ENCODE measurements around the gene DCBLD1. TPM values are rescaled to one million over a fixed set of nuclear protein-coding genes. Genes with fewer than 3 reads are reported as not detected.
A peak's percentile ranks its signal among the peaks of the same experiment; 100 is the strongest.
"Not testable (repeated sequence)": the region's sequence is repeated elsewhere in the genome, so short reads cannot be mapped to it uniquely, and the experiment has no call there.

DCBLD1 gene
- total RNA-seq, 3 donors from 2014 or later (not counting 1 experiment from before 2014, with no cell fraction given), result 8.4 to 16.1 (median 13.0) TPM

- H3K4me3 ChIP-seq (ENCODE audit: low read length), result no peak overlapping the region
- no peak for DNase-seq
- H3K9me3 ChIP-seq (ENCODE audit: control insufficient read depth, insufficient read depth, low read length), result no peaks in the 10 kb centered on the region
- no peak for ATAC-seq
- H3K27ac ChIP-seq (ENCODE audit: low read length), result no peak overlapping the region
- TF ChIP-seq, protein P1, sequence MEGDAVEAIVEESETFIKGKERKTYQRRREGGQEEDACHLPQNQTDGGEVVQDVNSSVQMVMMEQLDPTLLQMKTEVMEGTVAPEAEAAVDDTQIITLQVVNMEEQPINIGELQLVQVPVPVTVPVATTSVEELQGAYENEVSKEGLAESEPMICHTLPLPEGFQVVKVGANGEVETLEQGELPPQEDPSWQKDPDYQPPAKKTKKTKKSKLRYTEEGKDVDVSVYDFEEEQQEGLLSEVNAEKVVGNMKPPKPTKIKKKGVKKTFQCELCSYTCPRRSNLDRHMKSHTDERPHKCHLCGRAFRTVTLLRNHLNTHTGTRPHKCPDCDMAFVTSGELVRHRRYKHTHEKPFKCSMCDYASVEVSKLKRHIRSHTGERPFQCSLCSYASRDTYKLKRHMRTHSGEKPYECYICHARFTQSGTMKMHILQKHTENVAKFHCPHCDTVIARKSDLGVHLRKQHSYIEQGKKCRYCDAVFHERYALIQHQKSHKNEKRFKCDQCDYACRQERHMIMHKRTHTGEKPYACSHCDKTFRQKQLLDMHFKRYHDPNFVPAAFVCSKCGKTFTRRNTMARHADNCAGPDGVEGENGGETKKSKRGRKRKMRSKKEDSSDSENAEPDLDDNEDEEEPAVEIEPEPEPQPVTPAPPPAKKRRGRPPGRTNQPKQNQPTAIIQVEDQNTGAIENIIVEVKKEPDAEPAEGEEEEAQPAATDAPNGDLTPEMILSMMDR (IDR thresholded peaks at IDR 0.05), result no peak
- no peaks in the 10 kb centered on the region for H3K9me3 Mint-ChIP-seq
- no peaks in the 10 kb centered on the region for H3K36me3 Mint-ChIP-seq
- H3K27ac Mint-ChIP-seq, result peak overlapping the region; percentile 60 to 81
- 50% methylated on average over 2 of the region's 2 CpGs for WGBS (ENCODE audit: insufficient coverage)
- H3K36me3 ChIP-seq (ENCODE audit: control insufficient read depth, insufficient read depth, low read length), result no peaks in the 10 kb centered on the region
- H3K27me3 ChIP-seq (ENCODE audit: control insufficient read depth, insufficient read depth, low read length), result no peaks in the 10 kb centered on the region
- H3K27me3 Mint-ChIP-seq (ENCODE audit: low read depth in 2 of 2), result no peaks in the 10 kb centered on the region
- peaks cover 62 to 63% of the 10 kb centered on the region in 2 donors for H3K4me1 Mint-ChIP-seq
- peaks cover 8% of the 10 kb centered on the region for H3K4me1 ChIP-seq (ENCODE audit: control insufficient read depth, insufficient read depth, low read length)
- intact Hi-C loops (cut with micrococcal nuclease), result loop anchor here (2.0 to 5.0 kb wide), 3 partner anchors 16 to 138 kb away; partner anchors contain the start of gene GOPC
- peak overlapping the region; percentile 14 for H3K4me3 Mint-ChIP-seq
Observed at GRCh38 chr6:117464700-117465099, 17.8 kb upstream of the DCBLD1 start.

- no peaks in the 10 kb centered on the region for H3K27me3 Mint-ChIP-seq (ENCODE audit: low read depth in 2 of 2)
- H3K36me3 Mint-ChIP-seq, result no peaks in the 10 kb centered on the region
- ATAC-seq (peak in 2 of 3 donors; percentile 12 to 36), DNase-seq (no peak)
- Histone ChIP-seq H3K27ac (ENCODE audit: low read length) (no peak overlapping the region), H3K4me1 (ENCODE audit: control insufficient read depth, insufficient read depth, low read length) (peaks cover 13% of the 10 kb centered on the region), H3K27me3 (ENCODE audit: control insufficient read depth, insufficient read depth, low read length) (no peaks in the 10 kb centered on the region), H3K4me3 (ENCODE audit: low read length) (no peak overlapping the region), H3K36me3 (ENCODE audit: control insufficient read depth, insufficient read depth, low read length) (no peaks in the 10 kb centered on the region), H3K9me3 (ENCODE audit: control insufficient read depth, insufficient read depth, low read length) (no peaks in the 10 kb centered on the region)
- intact Hi-C loops (cut with micrococcal nuclease), result loop anchor here (2.0 to 5.0 kb wide), 2 partner anchors 15 to 82 kb away; no protein-coding TSS in a partner anchor
- peak overlapping the region; percentile 50 to 81 for H3K27ac Mint-ChIP-seq
- peak overlapping the region; percentile 7 for H3K4me3 Mint-ChIP-seq
- 20% methylated on average over 1 of the region's 1 CpG for WGBS (ENCODE audit: insufficient coverage)
- peaks cover 63 to 68% of the 10 kb centered on the region in 2 donors for H3K4me1 Mint-ChIP-seq
- no peaks in the 10 kb centered on the region for H3K9me3 Mint-ChIP-seq
- TF ChIP-seq, protein P1 (IDR thresholded peaks at IDR 0.05), result no peak
Observed at GRCh38 chr6:117465691-117466090, 16.8 kb upstream of the DCBLD1 start.

GRCh38 chr6:117467876-117468275 lies 14.6 kb upstream of the DCBLD1 start:
- H3K4me3 Mint-ChIP-seq, result no peak overlapping the region
- no peaks in the 10 kb centered on the region for H3K9me3 Mint-ChIP-seq
- Histone ChIP-seq H3K9me3 (ENCODE audit: control insufficient read depth, insufficient read depth, low read length) (no peaks in the 10 kb centered on the region), H3K36me3 (ENCODE audit: control insufficient read depth, insufficient read depth, low read length) (no peaks in the 10 kb centered on the region), H3K27me3 (ENCODE audit: control insufficient read depth, insufficient read depth, low read length) (no peaks in the 10 kb centered on the region), H3K4me1 (ENCODE audit: control insufficient read depth, insufficient read depth, low read length) (peaks cover 13% of the 10 kb centered on the region), H3K4me3 (ENCODE audit: low read length) (no peak overlapping the region), H3K27ac (ENCODE audit: low read length) (no peak overlapping the region)
- peaks cover 66 to 79% of the 10 kb centered on the region in 2 donors for H3K4me1 Mint-ChIP-seq
- intact Hi-C loops (cut with micrococcal nuclease), result loop anchor here (5.0 kb wide), 1 partner anchor 79 kb away; no protein-coding TSS in a partner anchor
- TF ChIP-seq, protein P1 (IDR thresholded peaks at IDR 0.05), result no peak
- WGBS (ENCODE audit: insufficient coverage), result 97% methylated on average over 3 of the region's 4 CpGs
- no peaks in the 10 kb centered on the region for H3K36me3 Mint-ChIP-seq
- no peak for ATAC-seq
- H3K27me3 Mint-ChIP-seq (ENCODE audit: low read depth in 2 of 2), result no peaks in the 10 kb centered on the region
- DNase-seq, result no peak
- peak overlapping the region in 1 of 2 donors; percentile 60 for H3K27ac Mint-ChIP-seq

DNA sequence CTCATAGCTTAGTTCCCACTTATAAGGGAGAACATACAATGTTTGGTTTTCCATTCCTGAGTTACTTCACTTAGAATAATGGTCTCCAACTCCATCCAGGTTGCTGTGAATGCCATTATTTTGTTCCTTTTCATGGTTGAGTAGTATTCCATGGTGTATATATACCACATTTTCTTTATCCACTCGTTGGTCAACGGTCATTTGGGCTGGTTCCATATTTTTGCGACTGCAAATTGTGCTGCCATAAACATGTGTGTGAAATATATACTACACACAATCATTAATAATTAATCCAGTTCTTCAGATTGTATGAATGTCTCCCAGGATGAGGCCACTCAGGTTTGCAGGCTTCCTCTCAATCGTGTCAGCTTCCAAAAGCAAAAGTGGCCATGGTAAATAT lies 13.9 kb upstream of the DCBLD1 start:
- WGBS (ENCODE audit: insufficient coverage), result 76% methylated on average over 4 of the region's 4 CpGs
- not testable (repeated sequence) for H3K9me3 Mint-ChIP-seq; H3K36me3 Mint-ChIP-seq; H3K27me3 ChIP-seq (ENCODE audit: control insufficient read depth, insufficient read depth, low read length); DNase-seq; H3K9me3 ChIP-seq (ENCODE audit: control insufficient read depth, insufficient read depth, low read length); ATAC-seq; H3K27me3 Mint-ChIP-seq (ENCODE audit: low read depth in 2 of 2); H3K4me3 ChIP-seq (ENCODE audit: low read length); H3K4me3 Mint-ChIP-seq; H3K27ac ChIP-seq (ENCODE audit: low read length); H3K36me3 ChIP-seq (ENCODE audit: control insufficient read depth, insufficient read depth, low read length)
- Mint-ChIP-seq H3K4me1 (peaks cover 64 to 77% of the 10 kb centered on the region in 2 donors), H3K27ac (peak overlapping the region in 1 of 2 donors; percentile 72)
- intact Hi-C loops (cut with micrococcal nuclease), result loop anchor here (5.0 kb wide), 1 partner anchor 79 kb away; no protein-coding TSS in a partner anchor
- H3K4me1 ChIP-seq (ENCODE audit: control insufficient read depth, insufficient read depth, low read length), result peaks cover 13% of the 10 kb centered on the region
